Mesenchymal stem cell (in vitro differentiated cells and primary cell): ENCODE results near the gene MSGN1.

ENCODE experiments used
- DNase-seq: peaks from one replicate; pipeline ENCODE4 v3.0.0-alpha.2; 2013
- H2AFZ ChIP-seq: one replicate; pipeline ENCODE4 v1.6.1; 2013; ENCODE audit warnings: low read depth, mild to moderate bottlenecking, control low read depth, inconsistent platforms, low read length, moderate library complexity
- H2AK5ac ChIP-seq: 2 replicates; pipeline ENCODE4 v1.6.1; 2013; ENCODE audit warnings: low read length, moderate library complexity, mild to moderate bottlenecking, inconsistent platforms; ENCODE audit not compliant: severe bottlenecking
- H2BK120ac ChIP-seq: one replicate; pipeline ENCODE4 v1.6.1; 2013; ENCODE audit warnings: low read depth, mild to moderate bottlenecking, inconsistent platforms, low read length, moderate library complexity
- H2BK12ac ChIP-seq, 2 experiments: one replicate each; pipeline ENCODE4 v1.6.1; 2013; ENCODE audit warnings: inconsistent platforms in 2 of 2, low read length in 2 of 2, mild to moderate bottlenecking in 2 of 2, moderate library complexity in 2 of 2, control low read depth in 1 of 2
- H2BK15ac ChIP-seq: one replicate; pipeline ENCODE4 v1.6.1; 2013; ENCODE audit warnings: mild to moderate bottlenecking, low read depth, inconsistent platforms; ENCODE audit not compliant: poor library complexity, severe bottlenecking
- H2BK5ac ChIP-seq: 2 replicates; pipeline ENCODE4 v1.6.1; 2013; ENCODE audit warnings: low read depth, mild to moderate bottlenecking, low read length, control low read depth, inconsistent platforms; ENCODE audit not compliant: poor library complexity, severe bottlenecking
- H3K14ac ChIP-seq, 2 experiments: one replicate each; pipeline ENCODE4 v1.6.1; 2013; ENCODE audit warnings: inconsistent platforms in 2 of 2, low read length in 2 of 2, control low read depth in 1 of 2, mild to moderate bottlenecking in 1 of 2, moderate library complexity in 1 of 2
- H3K18ac ChIP-seq, 2 experiments: one replicate each; pipeline ENCODE4 v1.6.1; 2013; ENCODE audit warnings: inconsistent platforms in 2 of 2, low read length in 2 of 2, control low read depth in 1 of 2, low read depth in 1 of 2, mild to moderate bottlenecking in 1 of 2
- H3K23ac ChIP-seq, 2 experiments: one replicate each; pipeline ENCODE4 v1.6.1; 2013; ENCODE audit warnings: inconsistent platforms in 2 of 2, low read length in 2 of 2, mild to moderate bottlenecking in 2 of 2, moderate library complexity in 2 of 2, control low read depth in 1 of 2
- H3K27ac ChIP-seq: 2 replicates; pipeline ENCODE4 v1.5.1; 2013; ENCODE audit warnings: mild to moderate bottlenecking, moderate library complexity, low read length, control low read depth, inconsistent platforms; ENCODE audit not compliant: poor library complexity, severe bottlenecking
- H3K27me3 ChIP-seq, 2 experiments: 2 replicates each; pipeline versions ENCODE4 v1.6.1 to v1.7.0; 2013; ENCODE audit warnings: low read length in 2 of 2, mild to moderate bottlenecking in 2 of 2, moderate library complexity in 2 of 2, control low read depth in 1 of 2, inconsistent platforms in 1 of 2; ENCODE audit not compliant: control insufficient read depth in 1 of 2, insufficient read depth in 1 of 2
- H3K36me3 ChIP-seq, 2 experiments: 2 replicates each; pipeline versions ENCODE4 v1.6.1 to v1.7.0; 2013; ENCODE audit warnings: low read length in 2 of 2, control low read depth in 1 of 2, inconsistent platforms in 1 of 2, low read depth in 1 of 2, mild to moderate bottlenecking in 1 of 2; ENCODE audit not compliant: insufficient read depth in 2 of 2, control insufficient read depth in 1 of 2
- H3K4ac ChIP-seq, 2 experiments: one replicate each; pipeline ENCODE4 v1.6.1; 2013; ENCODE audit warnings: inconsistent platforms in 2 of 2, low read length in 2 of 2, mild to moderate bottlenecking in 2 of 2, moderate library complexity in 2 of 2, control low read depth in 1 of 2, low read depth in 1 of 2
- H3K4me1 ChIP-seq: 2 replicates; pipeline ENCODE4 v1.6.1; 2013; ENCODE audit warnings: low read depth, low read length, control low read depth; ENCODE audit not compliant: control insufficient read depth, insufficient read depth
- H3K4me2 ChIP-seq: 2 replicates; pipeline ENCODE4 v1.6.1; 2013; ENCODE audit warnings: low read length, mild to moderate bottlenecking, inconsistent platforms; ENCODE audit not compliant: poor library complexity, severe bottlenecking
- H3K4me3 ChIP-seq, 2 experiments: 2 replicates each; pipeline versions ENCODE4 v1.5.1 to v1.7.0; 2013; ENCODE audit warnings: low read length in 2 of 2, mild to moderate bottlenecking in 2 of 2, control low read depth in 1 of 2, low read depth in 1 of 2; ENCODE audit not compliant: insufficient read depth in 1 of 2
- H3K79me1 ChIP-seq: replicated peaks from 2 replicates; pipeline ENCODE4 v1.6.1; 2013; ENCODE audit warnings: mild to moderate bottlenecking, control low read depth, low read length, inconsistent platforms; ENCODE audit not compliant: poor library complexity, severe bottlenecking
- H3K9ac ChIP-seq: 2 replicates; pipeline ENCODE4 v1.7.0; 2013; ENCODE audit warnings: mild to moderate bottlenecking, low read length, moderate library complexity
- H3K9me3 ChIP-seq: 2 replicates; pipeline ENCODE4 v1.7.0; 2013; ENCODE audit warnings: mild to moderate bottlenecking, low read length; ENCODE audit not compliant: control insufficient read depth
- H4K8ac ChIP-seq: one replicate; pipeline ENCODE4 v1.6.1; 2013; ENCODE audit warnings: inconsistent platforms, mild to moderate bottlenecking, low read length, moderate library complexity
- H4K91ac ChIP-seq: one replicate; pipeline ENCODE4 v1.6.1; 2013; ENCODE audit warnings: mild to moderate bottlenecking, low read length, inconsistent platforms
- WGBS: methylation state at CpG from one replicate; pipeline ENCODE4 v1.1.7; 2013; ENCODE audit warnings: mixed read lengths; 5-methylcytosine and 5-hydroxymethylcytosine counted together

Gene MSGN1

GRCh38 chr2:17839959-17840358 is 23.7 kb downstream of the MSGN1 start:
- no peak overlapping the region for H2BK12ac ChIP-seq
- H2BK5ac ChIP-seq = no peak overlapping the region
- H3K9me3 ChIP-seq = no peaks in the 10 kb centered on the region
- H4K91ac ChIP-seq = no peak overlapping the region
- H2AFZ ChIP-seq = no peak overlapping the region
- H3K4ac ChIP-seq = no peak overlapping the region
- no peaks in the 10 kb centered on the region for H3K79me1 ChIP-seq
- H2BK120ac ChIP-seq = no peak overlapping the region
- no peaks in the 10 kb centered on the region for H3K4me1 ChIP-seq
- no peak overlapping the region for H4K8ac ChIP-seq
- H3K4me2 ChIP-seq = no peak overlapping the region
- H3K27me3 ChIP-seq = peaks cover 0 to 7% of the 10 kb centered on the region in 2 experiments
- no peak overlapping the region for H2BK15ac ChIP-seq
- no peaks in the 10 kb centered on the region for H3K36me3 ChIP-seq
- H2AK5ac ChIP-seq = no peak overlapping the region
- no peak overlapping the region for H3K18ac ChIP-seq
- no peak overlapping the region for H3K23ac ChIP-seq
- H3K4me3 ChIP-seq = no peak overlapping the region
- H3K9ac ChIP-seq = no peak overlapping the region
- H3K27ac ChIP-seq = no peak overlapping the region
- WGBS = 94% methylated on average over 1 of the region's 2 CpGs
- DNase-seq = no peak
- H3K14ac ChIP-seq = no peak overlapping the region

GRCh38 chr2:17843457-17843856 is 27.2 kb downstream of the MSGN1 start:
- H3K27me3 ChIP-seq = peaks cover 0 to 20% of the 10 kb centered on the region in 2 experiments
- no peak overlapping the region for H3K14ac ChIP-seq
- H2BK15ac ChIP-seq = no peak overlapping the region
- no peak overlapping the region for H3K27ac ChIP-seq
- no peak overlapping the region for H2BK5ac ChIP-seq
- H4K91ac ChIP-seq = no peak overlapping the region
- no peaks in the 10 kb centered on the region for H3K4me1 ChIP-seq
- no peak overlapping the region for H3K18ac ChIP-seq
- H3K23ac ChIP-seq = no peak overlapping the region
- H3K4me3 ChIP-seq = no peak overlapping the region
- no peak overlapping the region for H2BK12ac ChIP-seq
- no peak overlapping the region for H3K4ac ChIP-seq
- H3K9ac ChIP-seq = no peak overlapping the region
- H2BK120ac ChIP-seq = no peak overlapping the region
- H3K4me2 ChIP-seq = no peak overlapping the region
- no peak overlapping the region for H4K8ac ChIP-seq
- no peak for DNase-seq
- H2AK5ac ChIP-seq = no peak overlapping the region
- 93% methylated on average over 2 of the region's 2 CpGs for WGBS
- no peaks in the 10 kb centered on the region for H3K79me1 ChIP-seq
- H2AFZ ChIP-seq = no peak overlapping the region
- no peaks in the 10 kb centered on the region for H3K36me3 ChIP-seq
- H3K9me3 ChIP-seq = no peaks in the 10 kb centered on the region

GRCh38 chr2:17845806-17846205 is 29.5 kb downstream of the MSGN1 start:
- H3K4me2 ChIP-seq = no peak overlapping the region
- H3K4me1 ChIP-seq = no peaks in the 10 kb centered on the region
- H4K91ac ChIP-seq = no peak overlapping the region
- no peak overlapping the region for H3K9ac ChIP-seq
- H4K8ac ChIP-seq = no peak overlapping the region
- no peak overlapping the region for H2AK5ac ChIP-seq
- H2BK15ac ChIP-seq = no peak overlapping the region
- H3K27me3 ChIP-seq = peaks cover 0 to 24% of the 10 kb centered on the region in 2 experiments
- H3K27ac ChIP-seq = no peak overlapping the region
- DNase-seq = no peak
- H3K14ac ChIP-seq = no peak overlapping the region
- no peak overlapping the region for H3K4ac ChIP-seq
- WGBS = 91% methylated on average over 7 of the region's 7 CpGs
- H2BK5ac ChIP-seq = no peak overlapping the region
- H3K36me3 ChIP-seq = no peaks in the 10 kb centered on the region
- H2BK120ac ChIP-seq = no peak overlapping the region
- H2AFZ ChIP-seq = no peak overlapping the region
- H3K9me3 ChIP-seq = no peaks in the 10 kb centered on the region
- H2BK12ac ChIP-seq = no peak overlapping the region
- H3K4me3 ChIP-seq = no peak overlapping the region
- no peak overlapping the region for H3K18ac ChIP-seq
- no peaks in the 10 kb centered on the region for H3K79me1 ChIP-seq
- H3K23ac ChIP-seq = no peak overlapping the region

- Histone ChIP-seq H4K91ac (no peak overlapping the region), H3K4me1 (no peaks in the 10 kb centered on the region), H2AK5ac (no peak overlapping the region), H3K18ac (no peak overlapping the region), H3K27me3 (peaks cover 0 to 22% of the 10 kb centered on the region in 2 experiments), H3K4me3 (no peak overlapping the region), H3K23ac (no peak overlapping the region), H3K9ac (no peak overlapping the region), H3K14ac (no peak overlapping the region), H2AFZ (no peak overlapping the region), H3K9me3 (no peaks in the 10 kb centered on the region), H3K79me1 (no peaks in the 10 kb centered on the region), H3K36me3 (no peaks in the 10 kb centered on the region), H2BK12ac (no peak overlapping the region), H2BK15ac (no peak overlapping the region), H3K4me2 (no peak overlapping the region), H2BK120ac (no peak overlapping the region), H2BK5ac (no peak overlapping the region), H3K27ac (no peak overlapping the region), H3K4ac (no peak overlapping the region), H4K8ac (no peak overlapping the region)
- 93% methylated on average over 2 of the region's 3 CpGs for WGBS
- DNase-seq = no peak
Observed at GRCh38 chr2:17846676-17847075, 30.4 kb downstream of the MSGN1 start.
